ENCODE measurements around the gene SAMD4B.
A peak's percentile ranks its signal among the peaks of the same experiment; 100 is the strongest.
"Not testable (repeated sequence)": the region's sequence is repeated elsewhere in the genome, so short reads cannot be mapped to it uniquely, and the experiment has no call there.

The SAMD4B gene, protein sequence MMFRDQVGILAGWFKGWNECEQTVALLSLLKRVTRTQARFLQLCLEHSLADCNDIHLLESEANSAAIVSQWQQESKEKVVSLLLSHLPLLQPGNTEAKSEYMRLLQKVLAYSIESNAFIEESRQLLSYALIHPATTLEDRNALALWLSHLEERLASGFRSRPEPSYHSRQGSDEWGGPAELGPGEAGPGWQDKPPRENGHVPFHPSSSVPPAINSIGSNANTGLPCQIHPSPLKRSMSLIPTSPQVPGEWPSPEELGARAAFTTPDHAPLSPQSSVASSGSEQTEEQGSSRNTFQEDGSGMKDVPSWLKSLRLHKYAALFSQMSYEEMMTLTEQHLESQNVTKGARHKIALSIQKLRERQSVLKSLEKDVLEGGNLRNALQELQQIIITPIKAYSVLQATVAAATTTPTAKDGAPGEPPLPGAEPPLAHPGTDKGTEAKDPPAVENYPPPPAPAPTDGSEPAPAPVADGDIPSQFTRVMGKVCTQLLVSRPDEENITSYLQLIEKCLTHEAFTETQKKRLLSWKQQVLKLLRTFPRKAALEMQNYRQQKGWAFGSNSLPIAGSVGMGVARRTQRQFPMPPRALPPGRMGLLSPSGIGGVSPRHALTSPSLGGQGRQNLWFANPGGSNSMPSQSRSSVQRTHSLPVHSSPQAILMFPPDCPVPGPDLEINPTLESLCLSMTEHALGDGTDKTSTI

GRCh38 chr19:39341719-39342604 lies at the start of gene SAMD4B:
Gene SAMD4B (plus strand): TSS chr19:39342421. CDS start chr19:39356894, 14,473 bp downstream.
- DNase-seq, result peak; percentile 97

DNA sequence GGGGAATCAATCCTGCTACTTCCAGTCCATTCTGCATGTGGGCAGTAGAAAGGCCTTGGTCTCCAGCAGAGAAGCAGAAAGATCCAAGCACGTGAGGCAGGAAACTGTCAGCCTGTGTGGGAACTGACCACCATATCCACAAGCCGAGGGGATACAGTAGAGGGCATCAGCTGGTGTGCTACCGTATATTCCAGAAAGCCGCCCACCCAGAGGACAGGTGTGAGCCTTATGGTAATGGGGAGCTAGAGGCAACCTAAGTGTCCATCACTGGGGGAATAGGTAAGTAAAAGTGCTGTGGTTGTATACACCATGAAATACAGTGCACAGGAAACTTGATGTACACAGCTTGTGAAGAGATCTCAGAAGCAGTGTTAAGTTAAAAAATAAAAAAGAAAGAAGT lies 48.8 kb upstream of the SAMD4B start:
- no peak for DNase-seq

- no peak for DNase-seq
Measured at GRCh38 chr19:39296055-39296645, 46.1 kb upstream of the SAMD4B start, which contains the start of gene IFNL1. Gene IFNL1 (plus strand): TSS chr19:39296407. CDS start chr19:39296422, 15 bp downstream.

DNA sequence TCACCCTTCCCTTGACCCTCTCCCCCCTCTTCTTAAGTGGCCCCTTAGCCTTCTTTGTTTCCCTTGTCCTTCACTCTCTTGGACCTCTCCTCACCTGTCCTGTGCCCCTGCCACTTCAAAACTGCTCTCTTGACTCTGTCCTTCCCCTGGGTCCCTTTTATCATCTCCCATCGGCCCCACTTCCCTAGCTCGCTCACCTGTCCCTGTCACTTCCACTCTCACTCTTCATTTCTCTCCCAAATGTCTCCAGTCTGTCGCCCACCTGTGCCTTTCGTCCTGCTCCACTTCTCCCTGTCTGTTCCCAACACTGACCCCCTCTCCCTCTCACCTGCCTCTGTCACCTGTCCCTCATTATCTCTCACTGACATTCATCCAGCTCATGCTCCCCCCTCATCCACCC lies 45.3 kb upstream of the SAMD4B start:
- peak; percentile 47 for DNase-seq

DNA sequence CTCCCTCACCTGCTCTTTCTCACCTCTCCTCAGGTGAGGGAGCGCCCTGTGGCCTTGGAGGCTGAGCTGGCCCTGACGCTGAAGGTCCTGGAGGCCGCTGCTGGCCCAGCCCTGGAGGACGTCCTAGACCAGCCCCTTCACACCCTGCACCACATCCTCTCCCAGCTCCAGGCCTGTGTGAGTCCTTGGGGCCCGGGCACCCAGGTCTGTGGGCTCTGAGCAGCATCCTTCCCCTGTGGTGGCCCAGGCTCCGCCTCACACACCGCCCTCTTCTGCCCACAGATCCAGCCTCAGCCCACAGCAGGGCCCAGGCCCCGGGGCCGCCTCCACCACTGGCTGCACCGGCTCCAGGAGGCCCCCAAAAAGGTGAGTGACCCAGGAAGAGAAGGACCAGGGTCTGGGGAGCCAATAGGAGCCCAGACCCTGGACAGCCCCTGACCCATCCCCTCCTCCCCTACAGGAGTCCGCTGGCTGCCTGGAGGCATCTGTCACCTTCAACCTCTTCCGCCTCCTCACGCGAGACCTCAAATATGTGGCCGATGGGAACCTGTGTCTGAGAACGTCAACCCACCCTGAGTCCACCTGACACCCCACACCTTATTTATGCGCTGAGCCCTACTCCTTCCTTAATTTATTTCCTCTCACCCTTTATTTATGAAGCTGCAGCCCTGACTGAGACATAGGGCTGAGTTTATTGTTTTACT lies 44.1 kb upstream of the SAMD4B start:
- DNase-seq, result no peak

GRCh38 chr19:39299404-39299803 lies 42.8 kb upstream of the SAMD4B start:
- DNase-seq, result no peak

- no peak for DNase-seq
Measured at GRCh38 chr19:39299832-39300231, 42.4 kb upstream of the SAMD4B start.

GRCh38 chr19:39301021-39301420 lies 41.2 kb upstream of the SAMD4B start:
- no peak for DNase-seq

DNA sequence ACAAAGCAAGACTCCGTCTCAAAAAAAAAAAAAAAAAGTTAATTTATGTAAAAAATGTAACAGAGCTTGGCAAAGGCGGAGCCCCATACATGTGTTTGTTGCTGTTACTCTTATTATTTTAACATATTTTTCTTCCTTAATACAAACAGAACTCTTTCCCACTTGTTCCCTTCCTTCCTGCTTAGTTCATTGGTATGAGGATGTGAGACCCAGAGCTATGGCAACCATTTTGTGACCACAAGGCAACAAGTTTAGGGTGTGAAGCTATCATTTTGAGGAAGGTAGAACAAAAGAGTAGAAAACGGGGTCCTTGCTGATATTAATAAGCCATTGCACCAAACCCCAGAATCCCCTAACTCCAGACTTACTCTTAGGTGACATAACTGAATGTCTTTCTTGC lies 40.7 kb upstream of the SAMD4B start:
- no peak for DNase-seq

DNA sequence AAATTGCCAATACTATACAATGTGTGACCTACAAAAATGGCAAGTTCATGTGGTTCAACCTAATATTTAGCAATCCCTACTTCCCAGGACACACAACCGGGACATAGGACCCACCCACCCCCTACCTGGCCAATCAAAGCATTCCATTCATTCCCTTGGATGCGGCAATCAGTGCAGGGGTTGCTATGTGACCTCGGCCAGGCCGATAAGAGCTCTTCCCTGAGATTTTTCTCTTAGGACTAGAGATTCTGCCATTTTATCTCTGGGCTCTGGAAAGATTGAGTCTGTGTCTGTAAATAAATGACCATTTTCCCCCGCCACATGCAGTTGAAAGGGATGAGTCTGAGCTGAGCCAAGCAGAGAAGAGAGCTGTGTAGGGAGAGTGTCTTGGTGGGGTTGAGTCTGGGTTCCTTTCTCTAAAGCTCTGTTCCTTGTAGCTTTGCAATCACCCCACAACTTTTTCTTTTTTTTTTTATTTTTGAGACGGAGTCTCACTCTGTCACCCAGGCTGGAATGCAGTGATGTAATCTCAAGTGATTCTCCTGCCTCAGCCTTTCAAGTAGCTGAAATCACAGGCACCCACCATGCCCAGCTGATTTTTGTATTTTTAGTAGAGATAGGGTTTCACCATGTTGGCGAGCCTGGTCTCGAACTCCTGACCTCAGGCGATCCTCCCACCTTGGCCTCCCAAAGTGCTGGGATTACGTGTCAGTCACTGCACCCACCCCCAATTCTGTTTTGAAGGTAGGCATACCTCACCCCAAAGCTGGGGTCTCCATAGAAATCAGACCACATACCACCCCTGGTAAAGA lies 38.6 kb upstream of the SAMD4B start:
- DNase-seq, result no peak

- DNase-seq, result no peak
Measured at GRCh38 chr19:39304185-39304513, 38.1 kb upstream of the SAMD4B start.

- no peak for DNase-seq
Measured at GRCh38 chr19:39304701-39305571, 37.3 kb upstream of the SAMD4B start.

- no peak for DNase-seq
Measured at GRCh38 chr19:39306075-39306474, 36.1 kb upstream of the SAMD4B start.

DNA sequence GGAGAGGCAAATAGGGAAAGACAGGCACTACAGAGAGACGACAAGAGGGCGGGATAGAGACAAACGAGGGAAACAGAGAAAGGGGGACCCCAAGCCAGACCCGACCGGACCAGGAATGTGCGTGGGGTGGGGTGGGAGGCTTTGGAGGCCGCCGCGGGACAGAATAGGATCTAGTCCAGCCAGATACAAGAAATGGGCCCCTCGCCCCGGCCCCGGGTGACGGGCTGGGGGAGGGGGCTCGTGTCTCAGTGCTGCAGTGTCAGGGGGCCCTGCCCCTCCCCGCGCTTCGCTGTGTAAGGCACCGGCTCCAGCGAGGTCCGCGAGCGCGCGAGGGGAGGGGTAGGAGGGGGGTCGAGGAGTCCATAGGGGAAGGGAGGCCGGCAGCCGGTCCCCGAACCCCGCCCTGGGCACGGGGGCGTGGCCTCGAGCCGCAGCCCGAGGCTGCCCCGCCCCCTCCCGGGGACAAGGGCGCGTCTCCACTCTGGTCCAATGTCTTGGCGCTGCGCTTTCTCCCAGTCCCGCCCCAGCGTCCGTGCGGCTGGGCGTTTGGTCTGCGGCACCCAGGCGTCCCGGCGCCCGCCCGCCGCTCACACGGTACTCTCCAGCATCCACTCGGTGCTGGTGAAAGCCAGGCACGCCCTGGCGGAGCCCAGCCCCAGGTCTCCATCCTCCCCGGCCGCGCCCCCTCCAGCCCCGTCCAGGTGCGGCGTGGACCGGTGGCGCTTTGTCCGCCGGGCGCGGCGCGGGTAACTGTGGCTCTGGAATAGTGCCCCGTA lies 35.0 kb upstream of the SAMD4B start:
- DNase-seq, result peak; percentile 72

DNA sequence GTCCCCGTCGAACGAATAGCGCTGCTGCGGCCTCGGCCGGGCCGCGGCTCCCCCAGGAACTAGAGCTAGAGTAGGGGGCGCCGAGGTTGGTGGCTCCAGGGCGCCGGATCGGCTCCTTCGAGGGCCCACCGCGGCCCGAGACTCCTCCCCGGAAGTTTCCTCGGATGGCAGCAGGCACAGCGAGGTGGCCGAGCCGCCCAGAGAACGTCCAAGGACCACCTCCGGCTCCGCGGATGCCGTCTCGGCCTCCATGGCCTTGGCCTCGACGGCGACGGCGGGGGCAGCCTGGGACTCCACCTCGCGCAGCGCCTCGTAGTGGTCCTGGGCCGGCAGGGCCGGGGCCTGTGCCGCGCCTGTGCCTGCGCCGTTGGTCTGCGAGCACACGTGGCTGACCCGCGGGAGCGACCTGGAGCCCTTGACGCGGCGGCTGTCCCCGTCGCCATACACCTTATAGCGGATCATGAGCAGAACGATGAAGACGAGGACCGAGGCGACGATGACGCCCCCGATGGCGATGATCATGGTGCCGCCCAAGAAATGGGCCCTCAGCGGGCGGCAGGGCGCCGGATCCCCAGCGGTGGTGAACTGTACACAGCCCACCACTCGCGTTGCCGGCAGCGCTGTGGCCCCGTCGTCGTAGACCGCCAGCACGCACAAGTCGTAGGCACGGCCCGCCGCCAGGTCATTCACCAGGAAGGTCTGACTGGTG lies 34.2 kb upstream of the SAMD4B start:
- no peak for DNase-seq

- DNase-seq, result no peak
Measured at GRCh38 chr19:39308531-39309304, 33.5 kb upstream of the SAMD4B start.

- DNase-seq, result not testable (repeated sequence)
Measured at GRCh38 chr19:39309305-39309670, 32.9 kb upstream of the SAMD4B start.
